Duodenal mucosa (tissue), 2 donors: ENCODE results near the gene ARHGAP11A.

Experiments used
- H3K27ac ChIP-seq: one replicate; pipeline ENCODE4 v1.7.0; 2013; ENCODE audit warnings: low read depth, low read length
- H3K27me3 ChIP-seq, 2 donors: one replicate each; pipeline ENCODE4 v1.7.0; 2013; ENCODE audit warnings: low read length in 2 of 2, control low read depth in 1 of 2; ENCODE audit not compliant: insufficient read depth in 2 of 2, control insufficient read depth in 1 of 2
- H3K36me3 ChIP-seq, 2 donors: one replicate each; pipeline ENCODE4 v1.7.0; 2013; ENCODE audit warnings: low read length in 2 of 2, control low read depth in 1 of 2; ENCODE audit not compliant: insufficient read depth in 2 of 2, control insufficient read depth in 1 of 2
- H3K4me1 ChIP-seq, 2 donors: one replicate each; pipeline ENCODE4 v1.7.0; 2013; ENCODE audit warnings: low read length in 2 of 2, control low read depth in 1 of 2; ENCODE audit not compliant: insufficient read depth in 2 of 2, control insufficient read depth in 1 of 2
- H3K4me3 ChIP-seq, 2 donors: one replicate each; pipeline ENCODE4 v1.7.0; 2013; ENCODE audit warnings: low read length in 2 of 2, low read depth in 1 of 2
- H3K9ac ChIP-seq, 2 donors: one replicate each; pipeline ENCODE4 v1.7.0; 2013; ENCODE audit warnings: low read length in 2 of 2, low read depth in 1 of 2
- H3K9me3 ChIP-seq, 2 donors: one replicate each; pipeline ENCODE4 v1.7.0; 2013; ENCODE audit warnings: low read length in 2 of 2, control low read depth in 1 of 2; ENCODE audit not compliant: control insufficient read depth in 1 of 2

The ARHGAP11A gene

DNA sequence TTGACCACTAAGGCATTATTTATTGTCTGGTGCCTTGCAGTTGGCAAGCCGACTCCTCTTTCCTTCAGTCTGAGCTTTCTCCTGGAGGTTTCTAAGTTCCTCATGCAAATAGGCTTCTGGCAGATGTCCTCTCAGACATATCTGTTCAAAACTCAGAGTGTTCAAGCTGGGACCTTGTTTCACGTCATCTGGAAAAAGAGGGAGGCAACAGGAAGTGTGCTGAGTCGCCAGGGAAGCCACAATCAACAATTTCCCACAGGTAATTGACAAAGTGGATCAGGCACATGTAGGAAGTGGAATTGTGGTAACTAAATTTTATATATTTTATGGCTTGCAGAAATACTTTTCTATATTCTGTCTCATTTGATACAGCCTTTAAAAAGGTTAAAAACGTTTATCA is 40.8 kb downstream of the ARHGAP11A start:
- H3K4me1 ChIP-seq = peaks cover 4 to 8% of the 10 kb centered on the region in 2 donors

DNA sequence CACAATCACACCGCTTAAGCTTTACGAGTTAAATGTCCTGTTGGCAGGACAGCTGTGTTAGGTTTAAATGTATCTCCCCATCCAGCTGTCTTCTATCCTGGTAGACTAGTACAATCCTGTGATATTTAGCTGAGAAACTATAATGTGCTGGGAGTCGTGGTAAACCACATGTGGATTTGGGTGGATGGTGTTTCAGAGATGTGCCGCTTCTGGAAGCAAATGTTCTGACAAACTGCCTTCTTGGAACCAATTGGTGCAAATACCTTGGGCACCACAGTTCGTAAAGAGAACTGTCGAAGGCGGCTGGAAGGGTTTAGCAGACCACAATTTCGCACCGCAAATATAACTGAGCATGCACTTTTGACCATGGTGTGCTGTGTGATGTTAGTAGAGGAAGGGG is 41.2 kb downstream of the ARHGAP11A start:
- no peaks in the 10 kb centered on the region for H3K9me3 ChIP-seq
- peaks cover 4 to 8% of the 10 kb centered on the region in 2 donors for H3K4me1 ChIP-seq
- H3K27me3 ChIP-seq = no peaks in the 10 kb centered on the region
- H3K27ac ChIP-seq = no peak overlapping the region
- no peak overlapping the region for H3K4me3 ChIP-seq
- H3K9ac ChIP-seq = no peak overlapping the region
- no peaks in the 10 kb centered on the region for H3K36me3 ChIP-seq

More for the DNA sequence above, 40.8 kb downstream of the ARHGAP11A start:
- Histone ChIP-seq H3K27ac (no peak overlapping the region), H3K9me3 (no peaks in the 10 kb centered on the region), H3K36me3 (no peaks in the 10 kb centered on the region), H3K9ac (no peak overlapping the region), H3K4me3 (no peak overlapping the region), H3K27me3 (no peaks in the 10 kb centered on the region)

DNA sequence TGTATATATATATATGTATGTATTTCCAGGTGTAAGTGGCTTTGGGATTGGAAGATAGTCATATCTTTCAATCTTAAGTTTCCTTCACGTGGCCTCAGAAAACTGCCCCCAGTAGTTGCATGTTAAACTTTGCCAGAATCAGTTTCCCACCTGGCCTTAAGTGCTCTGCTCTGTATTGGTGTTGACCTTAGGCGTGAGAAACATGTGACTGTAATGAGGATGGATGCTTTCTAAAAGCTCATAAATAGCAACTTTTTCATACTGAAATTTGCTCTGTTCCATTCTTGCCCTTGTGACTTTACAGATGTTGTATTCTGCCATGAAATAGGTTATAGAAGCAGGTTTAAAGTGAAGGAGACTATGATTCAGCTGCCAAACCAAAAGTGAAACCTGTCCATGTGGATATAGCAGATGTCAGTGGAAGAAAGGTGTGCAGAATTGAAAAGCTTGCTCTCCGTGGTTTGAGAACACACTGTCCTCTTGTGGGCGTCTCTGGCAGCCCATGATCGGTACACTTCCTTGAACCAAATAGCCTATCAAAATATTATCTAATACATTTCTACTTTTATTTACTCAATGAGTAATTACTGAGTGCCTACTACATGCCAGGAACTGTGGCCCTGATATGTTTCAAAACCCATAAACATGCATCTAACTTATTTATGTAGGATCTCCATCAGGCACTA is 42.0 kb downstream of the ARHGAP11A start:
- no peak overlapping the region for H3K27ac ChIP-seq
- no peak overlapping the region for H3K9ac ChIP-seq
- H3K4me3 ChIP-seq = peak overlapping the region; percentile 44 to 46
- peaks cover 4 to 8% of the 10 kb centered on the region in 2 donors for H3K4me1 ChIP-seq
- no peaks in the 10 kb centered on the region for H3K36me3 ChIP-seq
- H3K9me3 ChIP-seq = no peaks in the 10 kb centered on the region
- H3K27me3 ChIP-seq = no peaks in the 10 kb centered on the region

DNA sequence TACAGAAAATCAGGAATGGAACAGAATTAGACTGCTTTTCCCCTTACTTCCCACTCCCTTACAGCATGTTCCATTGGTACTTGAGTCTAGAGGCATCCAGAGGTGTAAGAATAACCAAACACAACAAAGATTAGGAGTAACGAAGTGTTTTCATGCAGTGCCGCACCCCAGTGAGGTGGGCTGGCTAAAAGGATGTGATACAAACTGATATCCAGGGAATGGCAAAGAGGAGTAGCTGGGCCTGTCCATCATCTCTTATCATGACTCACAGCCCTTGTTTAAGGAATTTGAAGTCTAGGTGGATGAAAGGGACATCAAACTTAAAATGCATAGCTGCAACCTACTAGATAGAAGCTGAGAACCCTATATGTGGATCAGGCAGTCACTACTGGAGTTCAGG is 42.6 kb downstream of the ARHGAP11A start:
- Histone ChIP-seq H3K36me3 (no peaks in the 10 kb centered on the region), H3K9me3 (no peaks in the 10 kb centered on the region), H3K9ac (no peak overlapping the region), H3K4me3 (no peak overlapping the region), H3K27me3 (no peaks in the 10 kb centered on the region), H3K27ac (no peak overlapping the region), H3K4me1 (peaks cover 4 to 8% of the 10 kb centered on the region in 2 donors)

DNA sequence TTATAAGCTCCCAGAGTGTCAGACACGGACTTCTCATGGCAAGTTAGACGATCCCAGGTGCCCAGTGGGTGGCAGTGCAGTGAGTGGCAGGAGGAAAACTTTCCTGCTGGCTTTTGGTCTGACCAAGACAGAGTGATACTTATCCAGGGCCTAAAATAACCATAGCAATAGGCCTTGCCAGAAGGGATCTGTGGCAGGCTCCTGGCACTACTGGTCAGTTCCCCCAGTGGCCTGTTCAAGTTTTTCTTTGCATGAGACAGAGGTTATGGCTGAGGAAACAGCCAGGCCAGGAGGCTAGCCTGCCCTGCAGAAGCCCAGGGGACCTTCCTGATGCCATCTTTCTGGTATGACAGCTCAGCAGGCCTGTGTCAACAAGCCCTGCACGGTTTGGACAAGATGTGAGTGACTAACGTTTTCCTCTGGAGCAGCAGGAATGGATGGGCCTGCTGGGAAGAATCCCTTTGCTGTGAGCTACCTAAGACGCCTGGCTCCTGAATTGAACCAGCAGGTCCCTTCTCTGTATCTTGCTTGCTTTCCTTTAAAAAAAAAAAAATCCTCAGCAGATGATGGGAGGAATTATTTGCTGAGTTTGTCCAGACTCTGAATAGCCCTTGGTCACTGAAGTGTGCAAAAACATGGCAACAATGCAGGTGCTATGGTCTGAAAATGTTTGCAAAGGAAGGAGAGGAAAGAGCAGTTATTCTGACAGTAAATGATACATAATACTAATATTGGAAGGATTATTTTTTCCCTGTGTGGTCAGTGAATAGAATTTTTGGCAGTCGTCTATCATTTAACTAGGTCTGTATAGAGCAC is 44.2 kb downstream of the ARHGAP11A start:
- no peaks in the 10 kb centered on the region for H3K27me3 ChIP-seq
- H3K4me3 ChIP-seq = no peak overlapping the region
- H3K36me3 ChIP-seq = no peaks in the 10 kb centered on the region
- H3K27ac ChIP-seq = no peak overlapping the region
- H3K9me3 ChIP-seq = no peaks in the 10 kb centered on the region
- no peak overlapping the region for H3K9ac ChIP-seq
- H3K4me1 ChIP-seq = peaks cover 4 to 8% of the 10 kb centered on the region in 2 donors

DNA sequence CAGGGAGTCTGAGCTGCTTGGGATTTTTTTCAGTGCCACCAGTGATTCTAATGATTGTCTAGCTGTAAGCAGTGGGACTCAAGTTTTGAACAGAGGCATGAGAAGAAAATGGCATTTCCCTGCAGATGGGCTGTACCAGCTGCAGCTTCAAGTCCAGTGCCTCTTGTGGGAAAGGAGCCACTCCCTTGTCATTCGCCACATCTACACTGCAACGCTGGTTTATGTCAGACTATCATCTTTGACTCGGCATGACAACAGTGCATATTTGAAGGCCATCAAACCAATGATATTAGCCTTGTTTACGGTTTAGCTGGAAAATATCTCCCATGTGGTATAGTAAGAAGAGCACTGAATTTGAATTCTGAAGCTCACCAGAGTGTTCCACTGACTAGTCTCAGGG is 48.4 kb downstream of the ARHGAP11A start:
- no peak overlapping the region for H3K9ac ChIP-seq
- no peaks in the 10 kb centered on the region for H3K36me3 ChIP-seq
- H3K4me3 ChIP-seq = no peak overlapping the region
- no peaks in the 10 kb centered on the region for H3K9me3 ChIP-seq
- no peaks in the 10 kb centered on the region for H3K4me1 ChIP-seq
- no peak overlapping the region for H3K27ac ChIP-seq
- no peaks in the 10 kb centered on the region for H3K27me3 ChIP-seq

DNA sequence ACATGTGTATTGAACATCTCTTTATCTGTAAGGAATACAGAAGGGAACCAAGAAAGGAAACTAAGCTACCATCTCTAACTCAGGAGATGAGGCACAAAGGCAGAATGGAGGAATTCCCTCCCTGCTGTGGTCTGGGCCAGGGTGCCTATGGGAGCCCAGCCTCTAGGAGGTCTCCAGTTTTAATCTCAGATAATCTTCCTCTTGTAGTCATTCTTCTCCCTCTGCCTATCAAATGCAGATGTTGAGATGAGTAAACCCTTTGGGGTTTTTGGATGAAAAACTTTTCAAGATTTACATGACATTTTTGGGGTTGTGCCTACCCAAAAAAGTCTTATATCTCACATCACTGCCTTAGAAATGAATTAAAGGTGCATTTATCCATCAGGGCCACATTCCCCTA is 49.5 kb downstream of the ARHGAP11A start:
- H3K27me3 ChIP-seq = no peaks in the 10 kb centered on the region
- no peak overlapping the region for H3K9ac ChIP-seq
- H3K4me1 ChIP-seq = no peaks in the 10 kb centered on the region
- no peaks in the 10 kb centered on the region for H3K9me3 ChIP-seq
- H3K36me3 ChIP-seq = no peaks in the 10 kb centered on the region
- no peak overlapping the region for H3K27ac ChIP-seq
- H3K4me3 ChIP-seq = no peak overlapping the region

DNA sequence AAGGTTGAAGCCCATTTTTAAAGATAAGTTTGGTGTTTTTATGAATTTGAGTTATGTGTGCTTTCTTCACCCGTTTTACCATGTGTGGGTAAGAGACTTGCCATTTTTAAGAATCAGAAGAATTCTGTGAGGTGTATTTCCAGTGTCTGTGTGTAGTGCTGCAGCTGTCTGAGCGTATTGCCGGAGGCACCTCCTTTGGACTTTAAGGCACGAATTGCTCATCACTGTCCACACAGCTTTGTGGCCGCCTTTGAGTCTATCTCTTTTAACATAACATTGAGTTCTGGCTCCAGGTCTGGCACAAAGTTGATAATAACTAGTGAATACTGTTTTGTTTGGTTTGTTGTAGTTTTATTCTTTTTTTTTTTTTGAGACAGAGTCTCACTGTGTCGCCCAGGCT is 52.0 kb downstream of the ARHGAP11A start:
- no peaks in the 10 kb centered on the region for H3K36me3 ChIP-seq
- H3K27me3 ChIP-seq = no peaks in the 10 kb centered on the region
- no peak overlapping the region for H3K4me3 ChIP-seq
- no peaks in the 10 kb centered on the region for H3K9me3 ChIP-seq
- no peak overlapping the region for H3K27ac ChIP-seq
- H3K9ac ChIP-seq = no peak overlapping the region
- H3K4me1 ChIP-seq = no peaks in the 10 kb centered on the region

DNA sequence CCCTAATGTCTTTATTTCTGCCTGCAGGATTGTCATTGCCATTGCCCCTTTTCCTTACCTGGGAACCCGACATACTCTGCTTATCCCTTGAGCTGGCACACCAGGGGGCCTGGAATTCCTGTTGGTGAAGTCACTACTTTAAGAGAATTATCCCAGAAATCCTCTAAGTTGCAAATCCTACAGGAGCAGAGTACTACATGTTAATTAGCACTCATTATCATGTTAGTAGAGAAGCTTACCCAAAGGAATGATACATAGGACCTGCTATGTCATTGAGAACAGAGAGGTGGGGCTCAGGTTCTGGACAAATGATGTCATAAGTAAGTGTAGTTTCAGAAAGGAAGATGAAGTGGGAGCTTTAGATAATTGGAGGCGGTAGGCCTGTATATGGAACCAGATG is 53.6 kb downstream of the ARHGAP11A start:
- Histone ChIP-seq H3K9ac (no peak overlapping the region), H3K4me3 (no peak overlapping the region), H3K4me1 (no peaks in the 10 kb centered on the region), H3K27ac (no peak overlapping the region), H3K9me3 (no peaks in the 10 kb centered on the region), H3K36me3 (no peaks in the 10 kb centered on the region), H3K27me3 (no peaks in the 10 kb centered on the region)

DNA sequence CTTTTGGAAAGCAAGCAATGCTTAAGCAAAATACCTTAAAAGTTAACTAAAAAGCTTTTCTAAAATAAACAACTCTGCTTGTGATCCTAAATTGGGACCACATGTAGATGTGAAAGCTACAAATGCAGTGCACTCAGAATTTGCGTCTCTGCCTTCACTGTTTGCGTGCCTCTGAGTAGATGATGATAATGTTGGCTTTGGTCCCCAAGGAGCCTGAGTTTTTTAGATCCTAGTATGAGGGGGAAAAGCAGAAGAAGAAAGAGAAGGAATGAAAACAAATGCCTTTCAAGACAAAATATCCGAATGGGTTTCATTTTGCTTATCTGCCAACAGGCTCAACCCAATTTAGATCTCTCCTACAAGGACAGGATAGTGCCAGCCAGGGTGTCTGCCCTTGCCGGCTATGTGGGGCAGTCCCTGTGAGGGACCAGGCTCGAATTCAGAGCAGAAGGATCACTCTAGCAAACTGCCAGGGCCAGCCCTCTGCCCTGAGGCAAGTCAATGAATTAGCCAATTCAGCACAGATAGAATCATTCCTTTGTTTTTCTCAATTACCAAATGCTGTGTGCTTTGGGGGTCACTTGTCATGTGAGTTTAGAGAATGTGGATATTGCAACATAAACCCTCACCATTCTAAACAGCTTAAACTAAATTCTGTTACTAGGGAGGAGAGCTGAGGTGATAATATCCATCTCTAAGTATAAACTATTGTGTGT is 54.8 kb downstream of the ARHGAP11A start:
- no peaks in the 10 kb centered on the region for H3K4me1 ChIP-seq
- no peaks in the 10 kb centered on the region for H3K27me3 ChIP-seq
- H3K27ac ChIP-seq = no peak overlapping the region
- no peak overlapping the region for H3K4me3 ChIP-seq
- H3K9me3 ChIP-seq = no peaks in the 10 kb centered on the region
- H3K9ac ChIP-seq = no peak overlapping the region
- no peaks in the 10 kb centered on the region for H3K36me3 ChIP-seq
